ENCODE measurements around the gene NKAIN4. TPM values are rescaled to one million over a fixed set of nuclear protein-coding genes. Genes with fewer than 3 reads are reported as not detected.

The NKAIN4 gene
- total and polyA plus RNA-seq, 12 donors, result 0.15 to 2.8 (median 0.36) TPM; not detected in 6

- TF ChIP-seq CTCF (IDR thresholded peaks at IDR 0.05), result no peak
- TF ChIP-seq POLR2A (IDR thresholded peaks at IDR 0.05), result no peak
- H3K27ac ChIP-seq, result no peak overlapping the region
- 23 to 34% (median 27%) methylated on average over 18 to 20 of the region's 20 CpGs for WGBS, 4 donors
These were observed 19.5 kb upstream of the NKAIN4 start for GRCh38 chr20:63273635-63274380.

GRCh38 chr20:63273059-63273579 lies 18.9 kb upstream of the NKAIN4 start:
- no peak for DNase-seq
- no peak for TF ChIP-seq CTCF (IDR thresholded peaks at IDR 0.05)
- Histone ChIP-seq H3K4me1 (replicated peaks in 1 of 2) (peaks cover 14 to 19% of the 10 kb centered on the region in 2 donors), H3K9me3 (replicated peaks in 1 of 3) (no peaks in the 10 kb centered on the region), H3K27ac (peak overlapping the region in 3 of 5 donors; percentile 63 to 85 (median 65)), H3K4me3 (peak overlapping the region; percentile 43 to 98 (median 70)), H3K27me3 (no peaks in the 10 kb centered on the region), H3K36me3 (replicated peaks in 1 of 2) (peaks cover 0 to 24% of the 10 kb centered on the region in 2 donors)
- intact Hi-C loops (cut with DNase I), result no loop called here
- 0 to 2% (median 1%) methylated on average over 9 to 37 of the region's 37 CpGs for WGBS, 4 donors

More at GRCh38 chr20:63273635-63274380, 19.5 kb upstream of the NKAIN4 start:
- Histone ChIP-seq H3K4me1 (replicated peaks in 1 of 2) (peaks cover 14 to 19% of the 10 kb centered on the region in 2 donors), H3K9me3 (replicated peaks in 1 of 3) (no peaks in the 10 kb centered on the region), H3K4me3 (peak overlapping the region in 2 of 4 donors; percentile 91 to 98), H3K36me3 (replicated peaks in 1 of 2) (peaks cover 0 to 31% of the 10 kb centered on the region in 2 donors), H3K27me3 (no peaks in the 10 kb centered on the region)
- intact Hi-C loops (cut with DNase I), result no loop called here
- no peak for DNase-seq

- Histone ChIP-seq H3K36me3 (replicated peaks in 1 of 2) (peaks cover 0 to 17% of the 10 kb centered on the region in 2 donors), H3K4me3 (peak within 1 kb of the TSS; percentile 43 to 98 (median 70)), H3K27me3 (no peaks in the 10 kb centered on the region), H3K9me3 (replicated peaks in 1 of 3) (no peaks in the 10 kb centered on the region), H3K27ac (peak within 1 kb of the TSS in 3 of 5 donors; percentile 63 to 85 (median 65)), H3K4me1 (replicated peaks in 1 of 2) (peaks cover 14 to 19% of the 10 kb centered on the region in 2 donors)
- DNase-seq, result peak; percentile 85 to 95 (median 89)
- no peak for TF ChIP-seq CTCF (IDR thresholded peaks at IDR 0.05)
- peak; percentile 45 to 59 for TF ChIP-seq POLR2A (IDR thresholded peaks at IDR 0.05)
- WGBS, 4 donors, result 1 to 6% (median 1%) methylated on average over 3 to 97 of the region's 97 CpGs
- intact Hi-C loops (cut with DNase I), result no loop called here
These were observed 18.1 kb upstream of the NKAIN4 start, which contains the start of gene ARFGAP1 for GRCh38 chr20:63272105-63273058. Gene ARFGAP1 (plus strand): TSS chr20:63272813. CDS start chr20:63275581, 2,768 bp downstream.

Measured in adrenal gland (tissue), 12 donors.